GM19467 (cell line): Measurements from ENCODE around the gene KLHL28.

Experiments used
- ATAC-seq: cut with Tn5 transposase; IDR thresholded peaks from one replicate; pipeline ENCODE4 v1.9.1; 2021; ENCODE audit warnings: mild to moderate bottlenecking, moderate library complexity; ENCODE audit not compliant: unreplicated experiment

Gene KLHL28, protein sequence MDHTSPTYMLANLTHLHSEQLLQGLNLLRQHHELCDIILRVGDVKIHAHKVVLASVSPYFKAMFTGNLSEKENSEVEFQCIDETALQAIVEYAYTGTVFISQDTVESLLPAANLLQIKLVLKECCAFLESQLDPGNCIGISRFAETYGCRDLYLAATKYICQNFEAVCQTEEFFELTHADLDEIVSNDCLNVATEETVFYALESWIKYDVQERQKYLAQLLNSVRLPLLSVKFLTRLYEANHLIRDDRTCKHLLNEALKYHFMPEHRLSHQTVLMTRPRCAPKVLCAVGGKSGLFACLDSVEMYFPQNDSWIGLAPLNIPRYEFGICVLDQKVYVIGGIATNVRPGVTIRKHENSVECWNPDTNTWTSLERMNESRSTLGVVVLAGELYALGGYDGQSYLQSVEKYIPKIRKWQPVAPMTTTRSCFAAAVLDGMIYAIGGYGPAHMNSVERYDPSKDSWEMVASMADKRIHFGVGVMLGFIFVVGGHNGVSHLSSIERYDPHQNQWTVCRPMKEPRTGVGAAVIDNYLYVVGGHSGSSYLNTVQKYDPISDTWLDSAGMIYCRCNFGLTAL

DNA sequence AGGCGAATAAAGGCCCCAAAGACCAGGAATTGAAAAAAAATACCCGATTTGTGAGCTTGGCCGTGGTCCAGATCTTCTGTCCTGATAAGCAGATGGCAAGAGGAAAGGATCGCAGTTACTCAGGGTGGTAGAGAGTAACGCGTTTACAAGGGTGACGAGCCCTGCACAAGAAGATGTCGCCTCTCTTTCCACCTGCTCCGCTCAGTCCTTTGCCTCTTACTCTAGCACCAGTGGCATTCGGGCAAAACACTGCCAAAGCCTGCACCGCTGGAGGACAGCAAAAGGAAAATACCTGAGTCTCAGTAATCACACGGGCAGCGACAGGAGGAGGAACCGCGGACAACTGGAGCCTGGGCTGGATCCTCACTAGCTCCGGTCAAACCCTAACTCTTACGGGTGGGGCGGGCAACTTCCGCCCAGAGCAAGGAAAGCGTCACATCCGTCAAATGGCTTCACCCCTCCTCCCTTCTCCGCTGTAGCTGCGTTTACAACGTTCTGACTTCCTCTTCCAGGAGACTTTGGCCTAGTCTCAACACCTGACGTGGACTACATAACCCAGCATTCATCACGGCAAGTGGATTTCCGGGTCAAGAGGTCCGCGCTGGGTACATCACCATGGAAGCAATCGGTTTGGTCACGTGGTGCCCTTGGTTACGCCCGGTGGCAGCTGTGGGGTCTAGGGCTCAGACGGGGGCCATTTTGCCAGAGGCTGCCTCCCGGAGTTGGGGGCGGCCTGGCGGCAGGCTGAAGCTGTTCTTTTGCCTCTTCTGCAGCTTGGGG, at the start of gene KLHL28, which contains the start of gene TOGARAM1:
Gene KLHL28, minus strand, starts transcription at position 394 of the 780 bp plus-strand sequence. CDS start 16,019 bp downstream, outside the sequence.
Gene TOGARAM1, plus strand, starts transcription at position 637 of the 780 bp plus-strand sequence. CDS start 232 bp downstream, outside the sequence.
- peak; percentile 94 for ATAC-seq

DNA sequence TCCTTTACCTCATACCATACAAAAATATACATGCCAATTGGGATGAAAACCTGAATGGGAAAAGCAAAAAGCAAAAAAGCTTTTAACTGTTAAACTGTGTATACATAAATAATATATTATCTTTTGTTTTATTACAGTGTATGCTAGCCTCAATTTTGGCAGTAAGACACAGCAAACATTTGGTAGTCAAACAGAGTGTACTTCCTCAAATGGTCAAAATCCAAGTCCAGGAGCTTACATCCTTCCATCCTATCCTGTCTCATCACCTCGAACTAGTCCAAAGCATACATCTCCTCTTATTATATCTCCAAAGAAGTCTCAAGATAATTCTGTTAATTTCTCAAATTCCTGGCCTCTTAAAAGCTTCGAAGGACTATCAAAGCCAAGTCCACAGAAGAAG, 42.2 kb upstream of the KLHL28 start:
- ATAC-seq, result no peak

DNA sequence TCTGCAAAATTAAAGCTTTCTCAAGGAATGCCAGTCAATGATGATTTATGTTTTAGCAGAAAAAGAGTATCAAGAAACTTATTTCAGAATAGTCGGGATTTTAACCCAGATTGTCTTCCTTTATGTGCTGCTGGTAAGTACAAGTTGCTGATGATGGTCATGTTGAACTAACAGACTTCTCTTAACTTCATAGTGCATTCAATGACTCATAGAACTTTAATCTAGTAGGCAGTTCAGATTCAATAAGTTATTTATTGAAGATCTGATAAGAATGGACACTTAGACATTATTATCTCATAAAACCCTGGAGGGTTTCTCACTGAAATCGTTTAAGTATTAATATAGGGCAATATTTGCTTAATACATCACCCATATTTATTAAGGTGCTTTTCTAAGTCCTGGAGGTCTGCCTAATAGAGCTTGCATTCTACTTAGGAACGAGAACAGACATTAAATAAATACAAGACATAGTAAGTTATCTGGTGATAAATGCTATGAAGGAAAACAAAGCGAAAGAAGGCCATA, 34.1 kb upstream of the KLHL28 start:
- ATAC-seq, result no peak

DNA sequence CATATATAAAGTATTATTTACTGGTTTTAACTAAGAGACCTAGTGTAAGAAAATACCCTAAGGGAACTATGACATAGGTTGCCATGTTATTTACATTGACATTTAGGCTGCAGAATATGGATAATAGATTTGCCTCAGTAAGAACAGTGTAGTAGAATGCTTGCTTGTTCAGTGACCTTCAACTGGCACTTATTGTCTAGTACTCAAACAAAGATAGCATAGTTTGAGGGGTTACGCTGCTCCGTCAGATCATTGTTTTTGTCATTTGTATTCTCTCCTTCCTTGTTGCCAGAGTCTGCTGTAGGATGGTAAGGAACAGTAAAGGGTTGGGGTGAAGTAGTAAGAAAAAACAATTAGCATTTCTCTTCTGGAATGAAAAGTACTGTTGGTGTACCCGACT, 33.4 kb upstream of the KLHL28 start:
- ATAC-seq, result no peak

DNA sequence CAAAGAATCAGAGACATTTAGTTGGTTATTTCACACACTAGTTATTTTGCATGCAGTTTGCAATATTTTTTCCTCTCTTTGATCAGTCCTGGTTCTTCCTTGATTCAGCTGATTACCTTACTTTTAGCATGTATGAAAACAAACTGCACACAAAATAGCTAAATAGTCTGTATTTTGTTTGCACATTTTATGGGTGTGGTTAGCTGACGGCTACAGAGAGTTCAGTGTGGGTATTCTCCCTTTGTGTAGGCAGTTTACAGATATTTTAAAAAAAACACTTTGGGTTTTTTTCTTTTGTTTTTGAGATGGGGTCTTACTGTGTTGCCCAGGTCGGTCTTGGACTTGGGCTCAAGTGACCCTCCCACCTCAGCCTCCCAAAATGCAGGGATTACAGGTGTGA, 28.8 kb upstream of the KLHL28 start:
- ATAC-seq, result no peak

DNA sequence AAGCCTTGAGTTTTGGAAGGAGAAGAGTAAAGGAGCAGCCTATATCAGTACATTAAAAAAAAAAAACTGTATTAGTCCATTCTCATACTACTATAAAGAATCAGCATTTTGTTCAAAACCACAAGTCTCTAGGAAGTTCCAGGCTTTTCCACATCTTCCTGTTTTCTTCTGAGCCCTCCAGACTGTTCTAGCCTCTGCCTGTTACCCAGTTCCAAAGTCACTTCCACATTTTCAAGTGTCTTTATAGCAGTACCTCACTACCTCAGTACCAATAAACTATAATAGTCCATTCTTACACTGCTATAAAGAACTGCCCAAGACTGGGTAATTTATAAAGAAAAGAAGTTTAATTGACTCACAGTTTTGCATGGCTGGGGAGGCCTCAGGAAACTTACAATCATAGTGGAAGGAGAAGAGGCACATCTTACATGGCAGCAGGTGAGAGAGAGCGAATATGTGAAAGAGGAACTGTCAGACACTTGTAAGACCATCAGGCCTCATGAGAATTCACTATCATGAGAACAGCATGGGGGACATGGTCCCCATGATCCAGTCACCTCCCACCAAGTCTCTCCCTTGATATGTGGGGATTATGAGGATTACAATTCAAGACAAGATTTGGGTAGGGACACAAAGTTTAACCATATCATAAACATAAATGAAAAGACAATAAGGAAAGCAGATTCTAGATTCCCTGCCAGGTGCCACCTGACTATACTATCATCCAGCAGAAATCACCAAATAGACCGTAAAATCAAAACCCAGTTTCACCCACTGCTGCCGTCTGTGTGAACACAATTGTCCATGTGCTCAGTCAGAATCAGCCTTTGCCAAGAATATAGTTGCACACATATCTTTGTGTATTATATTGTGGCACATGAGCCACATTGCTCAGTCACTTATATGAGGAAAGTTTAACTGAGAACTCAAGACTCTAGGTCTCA, 28.0 kb upstream of the KLHL28 start:
- ATAC-seq, result no peak

DNA sequence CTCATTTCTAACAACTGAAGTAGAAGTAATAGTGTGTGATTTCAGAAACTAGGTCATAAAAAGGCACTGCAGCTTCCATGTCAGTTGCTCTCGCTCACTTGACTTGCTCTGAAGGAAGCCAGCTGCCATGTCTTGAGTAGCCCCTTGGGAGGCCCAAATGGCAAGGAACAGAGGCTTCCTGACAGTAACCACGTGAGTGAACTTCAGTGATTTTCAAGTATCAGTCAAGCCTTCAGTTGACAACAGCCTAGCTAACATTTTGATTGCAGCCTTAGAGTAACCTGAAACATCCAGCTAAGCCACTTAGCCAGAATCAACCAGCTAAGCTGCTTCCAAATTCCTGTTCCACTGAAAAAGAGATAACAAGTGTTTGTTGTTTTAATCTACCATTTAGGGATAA, 26.9 kb upstream of the KLHL28 start:
- no peak for ATAC-seq

DNA sequence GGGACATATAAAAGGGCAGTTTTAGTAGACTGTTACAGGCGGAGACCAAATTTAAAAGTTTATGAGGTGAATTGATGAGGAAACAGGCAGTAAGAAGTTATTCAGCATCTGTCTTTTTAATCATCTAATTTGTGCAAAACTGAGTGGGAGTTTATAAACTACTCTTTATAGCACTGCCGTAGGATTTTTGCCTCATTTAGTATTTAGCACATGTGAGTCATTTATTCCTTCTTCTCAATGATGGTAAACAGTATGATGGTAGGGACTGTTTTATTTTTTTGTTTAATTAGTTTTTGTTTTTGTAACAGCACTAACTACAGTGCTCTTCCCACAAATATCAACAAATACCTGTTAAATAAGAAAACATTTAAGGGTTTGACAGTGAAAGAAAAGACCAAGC, 20.8 kb upstream of the KLHL28 start:
- no peak for ATAC-seq

DNA sequence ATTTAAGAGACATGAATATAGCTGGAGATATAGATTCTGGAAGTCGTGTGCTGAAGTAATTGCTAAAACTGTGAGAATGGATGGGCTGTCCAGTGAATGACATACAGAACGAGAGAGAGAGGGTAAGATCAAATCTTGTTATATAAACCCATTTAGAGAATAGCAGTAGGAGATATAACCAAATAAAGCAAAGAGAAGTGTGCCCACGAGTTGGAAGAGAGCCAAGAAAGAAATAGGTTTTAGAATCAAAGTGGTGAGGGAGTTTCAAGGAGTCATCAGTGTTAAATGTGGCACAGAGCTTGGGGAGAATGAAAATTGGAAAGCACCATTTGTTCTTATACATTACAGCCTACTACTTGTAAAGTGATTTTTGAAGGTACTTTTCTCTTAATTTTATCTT, 19.5 kb upstream of the KLHL28 start:
- ATAC-seq, result no peak

DNA sequence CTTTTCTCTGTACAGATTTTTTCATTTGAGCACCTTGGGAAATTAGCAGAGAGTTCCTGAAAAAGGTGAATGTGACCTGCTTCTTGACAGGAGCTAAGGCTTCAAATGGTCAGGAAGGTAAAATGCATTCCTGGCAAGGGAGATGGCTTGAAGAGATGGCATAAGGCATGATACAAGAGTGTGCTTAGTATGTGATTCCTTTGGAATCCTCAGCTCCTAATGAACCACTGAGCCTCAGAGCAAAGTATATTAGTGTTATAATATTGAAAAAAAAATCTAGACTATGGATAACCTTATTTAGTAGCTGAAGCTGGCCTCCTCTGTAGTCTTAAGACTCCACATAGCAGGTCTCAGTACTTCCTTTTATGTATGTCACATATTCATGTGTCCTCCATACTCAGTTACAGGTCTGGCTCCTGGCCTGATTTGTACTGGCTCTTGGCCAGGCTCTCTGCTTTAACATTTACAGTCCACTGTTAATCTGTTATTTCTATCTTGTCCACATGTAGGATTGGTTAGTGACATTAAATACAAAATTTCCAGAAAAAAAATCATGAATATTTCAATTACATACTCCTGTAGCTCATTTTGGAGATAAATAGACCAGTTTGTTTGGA, 18.1 kb upstream of the KLHL28 start:
- no peak for ATAC-seq

DNA sequence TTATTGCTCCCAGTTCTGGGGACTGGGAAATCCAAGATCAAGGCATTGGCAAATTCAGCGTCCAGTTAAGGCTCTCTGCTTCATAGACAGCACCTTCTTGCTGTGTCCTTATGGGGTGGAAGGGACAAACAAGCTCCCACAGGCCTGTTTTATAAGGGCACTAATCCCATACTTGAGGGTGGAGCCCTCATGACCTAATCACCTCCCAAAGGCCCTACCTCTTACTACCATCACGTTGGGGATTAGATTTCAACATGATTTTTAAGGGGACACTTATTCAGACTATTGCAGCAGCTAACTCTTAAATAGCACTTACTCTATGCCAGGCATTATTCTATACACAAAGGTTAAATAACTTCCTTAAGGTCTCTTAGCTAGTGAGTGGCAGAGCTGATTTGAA, 17.5 kb upstream of the KLHL28 start:
- ATAC-seq, result no peak

DNA sequence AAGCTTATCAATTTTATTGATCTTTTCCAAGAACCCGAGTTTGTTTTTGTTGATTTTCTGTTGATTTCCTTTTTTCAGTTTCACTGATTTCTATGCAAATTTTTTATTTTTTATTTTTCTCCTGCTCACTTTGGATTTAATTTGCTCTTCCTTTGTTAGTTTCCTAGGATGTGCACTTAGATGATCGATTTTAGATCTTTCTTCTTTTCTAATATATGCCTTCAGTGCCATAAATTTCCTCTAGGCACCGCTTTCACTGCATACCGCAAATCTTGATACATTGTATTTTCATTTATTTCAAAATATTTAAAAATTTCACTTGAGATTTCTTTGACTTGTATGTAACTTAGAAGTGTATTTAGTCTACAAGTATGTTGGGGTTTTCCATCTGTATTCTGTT, 9.7 kb upstream of the KLHL28 start:
- ATAC-seq, result no peak

DNA sequence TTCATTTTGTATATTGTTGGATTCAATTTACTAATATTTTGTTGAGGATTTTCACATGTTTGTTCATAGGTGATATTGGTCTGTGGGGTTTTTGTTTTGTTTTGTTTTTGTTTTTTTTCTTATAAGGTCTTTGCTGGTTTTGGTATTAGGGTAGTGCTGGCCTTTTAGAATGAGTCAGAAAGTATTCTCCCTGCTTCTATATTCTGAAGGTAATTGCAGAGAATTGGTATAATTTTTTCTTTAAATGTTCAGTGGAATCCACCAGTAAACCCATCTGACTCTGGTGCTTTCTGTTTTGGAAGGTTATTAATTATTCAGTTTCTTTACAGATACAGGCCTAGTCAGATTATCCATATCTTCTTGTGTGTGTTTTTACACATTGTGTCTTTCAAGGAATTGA, 9.2 kb upstream of the KLHL28 start:
- no peak for ATAC-seq

DNA sequence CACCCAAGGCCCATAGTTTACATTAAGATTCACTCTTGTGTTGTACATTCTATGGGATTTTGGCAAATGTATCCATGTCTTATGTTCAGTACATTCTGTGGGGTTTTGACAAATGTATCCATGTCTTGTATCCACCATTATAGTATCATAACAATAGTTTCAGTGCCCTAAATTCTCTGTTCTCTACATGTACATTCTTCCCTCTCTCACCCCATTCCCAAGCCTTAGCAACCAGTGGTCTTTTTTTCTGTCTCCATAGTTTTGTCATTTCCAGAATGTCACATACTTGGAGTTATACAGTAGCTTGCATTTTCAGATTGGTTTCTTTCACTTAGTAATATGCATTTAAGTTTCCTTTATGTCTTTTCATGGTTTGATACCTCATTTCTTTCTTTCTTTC, 7.0 kb upstream of the KLHL28 start:
- no peak for ATAC-seq

DNA sequence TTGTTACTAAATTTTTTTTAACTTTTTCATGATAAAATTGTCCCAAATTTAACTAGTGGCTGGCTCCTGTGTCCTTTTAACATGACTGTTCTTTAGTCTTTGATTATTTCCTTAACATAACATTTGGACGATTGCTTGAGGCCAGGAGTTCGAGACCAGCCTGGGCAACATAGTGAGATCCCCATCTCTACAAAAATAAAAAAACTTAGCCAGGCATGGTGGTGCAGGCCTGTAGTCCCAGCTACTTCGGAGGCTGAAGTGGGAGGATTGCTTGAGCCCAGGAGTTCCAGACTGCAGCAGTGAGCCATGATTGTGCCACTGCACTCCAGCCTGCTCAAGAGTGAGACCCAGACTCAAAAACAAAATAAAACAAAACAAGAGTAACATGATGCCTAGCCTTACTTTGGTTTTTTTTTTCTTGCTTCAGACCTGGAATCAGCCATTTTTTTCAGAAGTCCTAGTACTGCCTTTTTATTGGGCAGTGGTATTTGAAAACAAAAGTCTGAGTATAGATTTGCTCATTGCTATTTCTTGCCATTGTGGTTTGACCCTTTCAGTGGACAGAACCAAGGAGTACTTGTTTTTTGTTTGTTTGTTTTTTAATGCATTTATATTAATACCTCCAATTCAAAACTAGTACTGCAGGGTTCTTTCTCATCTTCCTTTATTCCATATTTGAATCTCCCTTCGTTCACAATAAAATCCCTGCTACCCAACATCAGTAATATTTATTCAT, 5.0 kb upstream of the KLHL28 start:
- ATAC-seq, result no peak

DNA sequence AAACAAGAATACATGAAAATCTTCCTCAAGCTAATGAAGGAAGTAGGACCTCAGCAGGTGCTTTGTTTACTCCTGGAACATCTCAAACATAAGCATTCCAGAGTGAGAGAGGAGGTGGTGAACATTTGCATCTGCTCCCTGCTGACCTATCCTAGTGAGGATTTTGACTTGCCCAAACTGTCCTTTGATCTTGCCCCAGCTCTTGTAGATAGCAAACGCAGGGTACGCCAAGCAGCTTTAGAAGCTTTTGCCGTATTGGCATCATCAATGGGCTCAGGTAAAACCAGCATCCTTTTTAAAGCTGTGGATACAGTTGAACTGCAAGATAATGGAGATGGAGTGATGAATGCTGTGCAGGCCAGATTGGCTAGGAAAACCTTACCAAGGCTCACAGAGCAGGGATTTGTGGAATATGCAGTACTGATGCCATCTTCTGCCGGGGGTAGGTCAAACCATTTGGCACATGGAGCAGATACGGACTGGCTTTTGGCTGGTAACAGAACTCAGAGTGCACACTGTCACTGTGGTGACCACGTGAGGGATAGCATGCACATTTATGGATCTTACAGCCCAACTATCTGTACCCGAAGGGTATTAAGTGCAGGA, 2.1 kb upstream of the KLHL28 start:
- no peak for ATAC-seq

DNA sequence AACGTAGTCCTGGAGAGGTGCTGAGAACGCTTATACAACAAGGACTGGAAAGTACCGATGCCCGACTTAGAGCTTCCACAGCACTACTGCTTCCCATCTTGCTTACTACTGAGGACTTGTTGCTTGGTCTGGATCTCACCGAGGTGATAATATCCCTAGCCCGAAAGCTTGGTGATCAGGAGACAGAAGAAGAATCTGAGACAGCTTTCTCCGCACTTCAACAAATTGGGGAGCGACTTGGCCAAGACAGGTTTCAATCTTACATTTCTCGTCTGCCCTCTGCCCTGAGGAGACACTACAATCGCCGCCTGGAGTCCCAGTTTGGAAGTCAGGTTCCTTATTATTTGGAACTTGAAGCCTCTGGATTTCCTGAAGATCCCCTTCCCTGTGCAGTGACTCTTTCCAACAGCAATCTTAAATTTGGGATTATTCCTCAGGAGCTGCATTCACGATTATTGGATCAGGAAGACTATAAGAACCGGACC, 1.3 kb upstream of the KLHL28 start:
- no peak for ATAC-seq

DNA sequence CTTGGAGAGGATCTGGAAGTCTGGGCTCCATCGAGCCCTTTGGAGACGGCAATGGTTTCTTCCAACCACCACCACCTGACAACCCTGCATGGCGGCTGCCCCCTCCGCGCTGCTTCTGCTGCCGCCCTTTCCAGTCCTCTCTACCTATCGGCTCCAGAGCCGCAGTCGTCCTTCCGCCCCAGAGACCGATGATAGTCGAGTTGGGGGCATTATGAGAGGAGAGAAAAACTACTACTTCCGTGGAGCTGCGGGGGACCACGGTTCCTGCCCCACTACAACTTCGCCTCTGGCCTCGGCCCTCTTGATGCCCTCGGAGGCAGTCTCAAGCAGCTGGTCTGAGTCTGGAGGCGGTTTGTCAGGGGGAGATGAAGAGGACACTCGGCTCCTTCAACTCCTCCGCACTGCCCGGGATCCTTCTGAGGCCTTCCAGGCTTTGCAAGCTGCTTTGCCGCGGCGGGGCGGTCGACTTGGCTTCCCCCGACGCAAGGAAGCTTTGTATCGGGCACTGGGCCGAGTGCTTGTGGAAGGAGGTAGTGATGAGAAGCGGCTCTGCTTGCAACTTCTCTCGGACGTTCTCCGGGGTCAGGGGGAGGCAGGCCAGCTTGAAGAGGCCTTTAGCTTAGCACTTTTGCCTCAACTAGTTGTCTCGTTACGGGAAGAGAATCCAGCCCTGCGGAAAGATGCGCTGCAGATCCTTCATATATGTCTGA, 742 bp upstream of the KLHL28 start:
- peak; percentile 31 for ATAC-seq
